K562 (cell line): ENCODE results near the gene HLCS. TPM values are rescaled to one million over a fixed set of nuclear protein-coding genes. Genes with fewer than 3 reads are reported as not detected.
A peak's percentile ranks its signal among the peaks of the same experiment; 100 is the strongest.

Source experiments
- ATAC-seq: fragments of 200-7000 bp; cut with Tn5 transposase; 3 replicates; pipeline ENCODE4 v1.9.1; 2020; ENCODE audit warnings: moderate library complexity
- BruUV-seq: library from RNA; stranded (reverse); fragments of 400-500 nt; replicated peaks from 2 replicates; lab custom pipeline; 2021; lab: Mats Ljungman, UMichigan
- CTCF ChIA-PET: fragments of 300-600 bp; formaldehyde crosslinking; extraction: SDS; loops from one replicate; lab custom pipeline; 2021; ENCODE audit warnings: low intra/inter-chr PET ratio; lab: Yijun Ruan, JAX
- POLR2A ChIA-PET: fragments of 300-600, 350-650 bp; sonication (Branson Sonifier 250); formaldehyde crosslinking; extraction: SDS; loops from one replicate; lab custom pipeline; 2021; ENCODE audit warnings: antibody characterized with exemption, inconsistent platforms; lab: Yijun Ruan, JAX
- DNase-seq, 4 experiments: peaks; one replicate each; pipeline versions ENCODE4 v3.0.0 to v3.0.0-alpha.2; 2011 to 2018; ENCODE audit warnings: low spot score in 3 of 4, mixed read lengths in 3 of 4; ENCODE audit errors: extremely low read depth in 1 of 4
- FAIRE-seq: peaks from 2 replicates; lab custom pipeline; 2011; peaks lifted over from hg19 to GRCh38; lab: Jason Lieb, UNC
- H2AFZ ChIP-seq: 2 replicates; pipeline ENCODE4 v1.6.0; 2011; ENCODE audit warnings: low read depth, low read length, control low read depth, inconsistent platforms
- H3K27ac ChIP-seq: fragments of 200-600 bp; 3 replicates; pipeline ENCODE4 v1.8.0; 2011; ENCODE audit warnings: low read depth, mild to moderate bottlenecking, control low read depth, inconsistent platforms, low read length, moderate library complexity, mixed read lengths; ENCODE audit errors: extremely low read depth
- H3K27me3 ChIP-seq, 2 experiments: fragments of 300-600 bp in 1 of 2; 2 replicates in 1 of 2; 3 replicates in 1 of 2; pipeline versions ENCODE4 v1.6.0 to v1.8.0; 2011; ENCODE audit warnings: inconsistent platforms in 2 of 2, low read length in 2 of 2, mild to moderate bottlenecking in 1 of 2, mixed read lengths in 1 of 2, moderate library complexity in 1 of 2; ENCODE audit not compliant: control insufficient read depth in 2 of 2, insufficient read depth in 2 of 2
- H3K36me3 ChIP-seq: fragments of 300-600 bp; 3 replicates; pipeline ENCODE4 v1.8.0; 2011; ENCODE audit warnings: mild to moderate bottlenecking, low read length, inconsistent platforms; ENCODE audit not compliant: control insufficient read depth, insufficient read depth
- H3K4me1 ChIP-seq, 2 experiments: fragments of 200-600 bp in 1 of 2; replicated peaks in 1 of 2; 2 replicates in 1 of 2; 3 replicates in 1 of 2; pipeline versions ENCODE4 v1.5.1 to v1.8.0; 2011; ENCODE audit warnings: inconsistent platforms in 2 of 2, low read length in 2 of 2, mild to moderate bottlenecking in 1 of 2, mixed read lengths in 1 of 2, moderate library complexity in 1 of 2; ENCODE audit not compliant: control insufficient read depth in 2 of 2, insufficient read depth in 2 of 2
- H3K4me2 ChIP-seq: 2 replicates; pipeline ENCODE4 v1.6.1; 2011; ENCODE audit warnings: low read length, control low read depth, inconsistent platforms, mixed read lengths; ENCODE audit not compliant: insufficient read depth
- H3K4me3 ChIP-seq: fragments of 200-600 bp; sonication (generic), shearing (Covaris generic); 2 replicates; pipeline ENCODE4 v1.5.1; 2016; ENCODE audit warnings: control low read depth, inconsistent platforms
- H3K79me2 ChIP-seq: fragments of 200-600 bp; 3 replicates; pipeline ENCODE4 v1.8.0; 2011; ENCODE audit warnings: low read length, inconsistent platforms; ENCODE audit not compliant: control insufficient read depth, insufficient read depth
- H3K9ac ChIP-seq, 2 experiments: 2 replicates each; pipeline versions ENCODE4 v1.6.0 to v1.6.1; 2011; ENCODE audit warnings: low read depth in 2 of 2, low read length in 2 of 2, control low read depth in 1 of 2, inconsistent platforms in 1 of 2, mild to moderate bottlenecking in 1 of 2, mixed read lengths in 1 of 2; ENCODE audit not compliant: insufficient read depth in 1 of 2
- H3K9me1 ChIP-seq: one replicate; pipeline ENCODE4 v1.6.0; 2011; ENCODE audit warnings: inconsistent platforms, mild to moderate bottlenecking, low read length, moderate library complexity; ENCODE audit not compliant: control insufficient read depth, insufficient read depth
- H3K9me3 ChIP-seq: replicated peaks from 2 replicates; pipeline ENCODE4 v1.5.1; 2011; ENCODE audit warnings: low read depth, low read length, inconsistent platforms; ENCODE audit not compliant: control insufficient read depth, insufficient read depth
- H4K20me1 ChIP-seq: replicated peaks from 2 replicates; pipeline ENCODE4 v1.6.1; 2011; ENCODE audit warnings: low read length, inconsistent platforms, mixed read lengths; ENCODE audit not compliant: control insufficient read depth, insufficient read depth
- MEIS2 ChIP-seq: fragments of 450-650 bp; IDR thresholded peaks from 2 replicates; pipeline ENCODE4 v1.6.1; 2014; ENCODE audit warnings: mild to moderate bottlenecking; ENCODE audit not compliant: partially characterized antibody
- PBX2 ChIP-seq, 2 experiments: IDR thresholded peaks in 1 of 2; conservative IDR thresholded peaks in 1 of 2; 2 replicates each; pipeline ENCODE4 v1.6.1; 2016; ENCODE audit warnings: low read depth in 2 of 2, mild to moderate bottlenecking in 1 of 2, missing compliant biosample characterization in 1 of 2, missing genetic modification characterization in 1 of 2, moderate library complexity in 1 of 2
- TAF15 ChIP-seq: fragments of 200-400 bp; formaldehyde crosslinking; IDR thresholded peaks from 2 replicates; pipeline ENCODE4 v1.6.1; 2017; ENCODE audit warnings: mild to moderate bottlenecking, low read depth, low read length, moderate library complexity
- WGBS: fragments of 100-300 bp; shearing (Covaris generic); methylation state at CpG from one replicate; pipeline ENCODE4 v1.1.6; 2016; ENCODE audit warnings: low coverage, mixed read lengths; ENCODE audit not compliant: insufficient coverage; ENCODE audit errors: missing lambda C conversion rate; 5-methylcytosine and 5-hydroxymethylcytosine counted together
- in situ Hi-C: fragments of 300-500 bp; cut with MboI; formaldehyde crosslinking; loops from 4 replicates; pipeline ENCODE4 v1.15.0; 2018; ENCODE audit warnings: inconsistent platforms, mixed read lengths
- intact Hi-C: fragments of 100-400 bp; cut with micrococcal nuclease; formaldehyde crosslinking; loops from 2 replicates; pipeline ENCODE4 v1.14.2; 2022
- polyA plus RNA-seq, 8 experiments: library from polyadenylated mRNA; depleted of rRNA in 4 of 8; stranded (reverse) in 5 of 8; unstranded in 3 of 8; fragments of >200 nt; fragmentation: Nextera tagmentation in 2 of 8; fragmentation: Illumina TruSeq in 1 of 8; extraction: Ambion mirVana in 2 of 8; extraction: Trizol in 1 of 8; gene quantifications; 2 replicates each; pipeline versions ENCODE4 v1.2.1 to v1.2.3, GENCODE V29; 2011 to 2014; ENCODE audit warnings: inconsistent platforms in 1 of 8, missing spikeins in 1 of 8
- total RNA-seq, 7 experiments: library from RNA; depleted of rRNA in 6 of 7; stranded (reverse); fragments of >200 nt in 6 of 7; fragmentation: Illumina TruSeq in 2 of 7; extraction: Trizol in 2 of 7; gene quantifications; 2 replicates each; pipeline versions ENCODE4 v1.2.1 to v1.2.3, GENCODE V29; 2011 to 2021; ENCODE audit warnings: low replicate concordance in 1 of 7

Gene HLCS
- total and polyA plus RNA-seq, 9 of the 15 experiments (the other 6 are each of a cell fraction or from before 2014, with no cell fraction given): 3.0 to 21.5 (median 17.1) TPM

GRCh38 chr21:36759348-36760083, 207.0 kb downstream of the HLCS start:
- Histone ChIP-seq H3K79me2 (no peaks in the 10 kb centered on the region), H3K9me1 (no peaks in the 10 kb centered on the region), H3K36me3 (0 out of 3 replicates have a peak, but pooled peaks cover 4% of the 10 kb centered on the region), H3K4me3 (no peak overlapping the region), H4K20me1 (no peaks in the 10 kb centered on the region), H3K27ac (no peak overlapping the region)
- CTCF ChIA-PET: interaction anchor here (0.6 kb wide), 1 partner anchor 32 kb away, joined by 3 read pairs; no protein-coding TSS in a partner anchor
- in situ Hi-C loops: no loop called here
- ATAC-seq (no peak), DNase-seq (no peak)
- TF ChIP-seq MEIS2 (peak; percentile 5), TAF15 (no peak), PBX2 (CRISPR knock-in tag; IDR thresholded peaks at IDR 0.05; ENCODE audit: low read depth) (no peak), PBX2 (tag; conservative IDR thresholded peaks at IDR 0.05; ENCODE audit: low read depth) (peak; percentile 38; the same call in 1 of the 2 replicates)
- TF ChIP-seq, all 486 proteins: peak for 2
- intact Hi-C loops: no loop called here
- H3K9me3 ChIP-seq: no peaks in the 10 kb centered on the region
- no peak overlapping the region for H3K9ac ChIP-seq
- POLR2A ChIA-PET: interaction anchor here (0.6 kb wide), 1 partner anchor 135 kb away, joined by 3 read pairs; no protein-coding TSS in a partner anchor
- H2AFZ ChIP-seq: no peak overlapping the region
- H3K4me2 ChIP-seq: no peak overlapping the region
- no TSS peak for BruUV-seq
- H3K27me3 ChIP-seq: no peaks in the 10 kb centered on the region
- FAIRE-seq: no peak
- 49% methylated on average over 12 of the region's 12 CpGs for WGBS
- no peaks in the 10 kb centered on the region for H3K4me1 ChIP-seq
